SU-DHL-6 (cell line): ENCODE results near the gene SLC25A26.

Experiments used
- H2AFZ ChIP-seq: fragments of 200-600 bp; sonication (generic); 2 replicates; pipeline ENCODE4 v1.6.1; 2014; ENCODE audit warnings: low read depth, mild to moderate bottlenecking, moderate library complexity, mixed read lengths, antibody characterized with exemption, low read length; ENCODE audit not compliant: severe bottlenecking
- H3F3A ChIP-seq: fragments of 200-600 bp; shearing (Covaris generic); 2 replicates; pipeline ENCODE4 v1.6.0; 2016; ENCODE audit warnings: antibody characterized with exemption, mild to moderate bottlenecking; ENCODE audit not compliant: insufficient read depth
- H3K27ac ChIP-seq: fragments of 200-600 bp; sonication (generic); 2 replicates; pipeline ENCODE4 v1.5.1; 2016; ENCODE audit warnings: low read depth, mild to moderate bottlenecking, low read length, moderate library complexity, mixed read lengths
- H3K27me3 ChIP-seq: fragments of 200-600 bp; sonication (generic), shearing (Covaris generic); 2 replicates; pipeline ENCODE4 v1.6.0; 2014; ENCODE audit warnings: mild to moderate bottlenecking, low read length
- H3K36me3 ChIP-seq: fragments of 200-600 bp; sonication (generic); 2 replicates; pipeline ENCODE4 v1.6.1; 2014; ENCODE audit warnings: mild to moderate bottlenecking, low read length, mixed read lengths
- H3K4me2 ChIP-seq: fragments of 300-600, 200-600 bp; shearing (Covaris generic), sonication (generic); 2 replicates; pipeline ENCODE4 v1.6.0; 2014; ENCODE audit warnings: low read length, low read depth, mild to moderate bottlenecking; ENCODE audit not compliant: poor library complexity, severe bottlenecking
- H3K4me3 ChIP-seq: fragments of 200-600 bp; sonication (generic); 2 replicates; pipeline ENCODE4 v1.5.1; 2014; ENCODE audit warnings: antibody characterized with exemption, low read length, mild to moderate bottlenecking, mixed read lengths; ENCODE audit not compliant: insufficient read depth, poor library complexity, severe bottlenecking
- H3K79me2 ChIP-seq: fragments of 200-600 bp; sonication (generic); 2 replicates; pipeline ENCODE4 v1.6.1; 2014; ENCODE audit warnings: mild to moderate bottlenecking, low read length, moderate library complexity; ENCODE audit not compliant: insufficient read depth
- H3K9ac ChIP-seq: fragments of 200-600 bp; sonication (generic); 2 replicates; pipeline ENCODE4 v1.7.0; 2014; ENCODE audit warnings: mild to moderate bottlenecking, low read length
- H3K9me2 ChIP-seq: fragments of 200-600 bp; sonication (generic); replicated peaks from 2 replicates; pipeline ENCODE4 v1.6.1; 2014; ENCODE audit warnings: low read length; ENCODE audit not compliant: insufficient read depth
- H3K9me3 ChIP-seq: fragments of 200-600 bp; sonication (generic); 2 replicates; pipeline ENCODE4 v1.6.1; 2014; ENCODE audit warnings: low read length, mixed read lengths; ENCODE audit not compliant: insufficient read depth
- H4K20me1 ChIP-seq: fragments of 200-600 bp; sonication (generic); 2 replicates; pipeline ENCODE4 v1.6.1; 2014; ENCODE audit warnings: low read depth, mild to moderate bottlenecking, antibody characterized with exemption, low read length, moderate library complexity, mixed read lengths
- CTCF ChIP-seq: fragments of 200-600 bp; sonication (generic); IDR thresholded peaks from one replicate; pipeline ENCODE4 v1.5.1; 2017; ENCODE audit warnings: antibody characterized with exemption, mild to moderate bottlenecking, low read length, moderate library complexity; ENCODE audit not compliant: insufficient read depth, poor library complexity, severe bottlenecking
- EZH2phosphoT487 ChIP-seq: fragments of 200-600 bp; sonication (generic), shearing (Covaris generic); conservative IDR thresholded peaks from 2 replicates; pipeline ENCODE4 v1.6.1; 2018; ENCODE audit warnings: mild to moderate bottlenecking, antibody characterized with exemption, low read length, moderate library complexity, mixed read lengths

SLC25A26 gene

GRCh38 chr3:66405701-66406091 lies 184.9 kb downstream of the SLC25A26 start:
- H3K9me3 ChIP-seq = no peaks in the 10 kb centered on the region
- H3K4me3 ChIP-seq = no peak overlapping the region
- H2AFZ ChIP-seq = no peak overlapping the region
- no peaks in the 10 kb centered on the region for H3K9me2 ChIP-seq
- H3K36me3 ChIP-seq = no peaks in the 10 kb centered on the region
- H3K79me2 ChIP-seq = no peaks in the 10 kb centered on the region
- no peak overlapping the region for H3K27ac ChIP-seq
- no peak overlapping the region for H3K9ac ChIP-seq
- no peaks in the 10 kb centered on the region for H3K27me3 ChIP-seq
- no peaks in the 10 kb centered on the region for H3F3A ChIP-seq
- H4K20me1 ChIP-seq = no peaks in the 10 kb centered on the region
- TF ChIP-seq EZH2phosphoT487 (no peak), CTCF (no peak)
- H3K4me2 ChIP-seq = no peak overlapping the region

GRCh38 chr3:66406163-66406562 lies 185.4 kb downstream of the SLC25A26 start:
- Histone ChIP-seq H3K36me3 (no peaks in the 10 kb centered on the region), H3K79me2 (no peaks in the 10 kb centered on the region), H3K4me3 (no peak overlapping the region), H3K9ac (no peak overlapping the region), H3K9me2 (no peaks in the 10 kb centered on the region), H3K9me3 (no peaks in the 10 kb centered on the region), H3K4me2 (no peak overlapping the region), H2AFZ (no peak overlapping the region), H3F3A (no peaks in the 10 kb centered on the region), H4K20me1 (no peaks in the 10 kb centered on the region), H3K27ac (no peak overlapping the region), H3K27me3 (no peaks in the 10 kb centered on the region)
- TF ChIP-seq EZH2phosphoT487 (no peak), CTCF (no peak)

GRCh38 chr3:66406831-66407610 lies 186.2 kb downstream of the SLC25A26 start:
- Histone ChIP-seq H3K9ac (no peak overlapping the region), H3K36me3 (no peaks in the 10 kb centered on the region), H3K9me3 (no peaks in the 10 kb centered on the region), H3K4me3 (no peak overlapping the region), H4K20me1 (no peaks in the 10 kb centered on the region), H3K27me3 (no peaks in the 10 kb centered on the region), H3F3A (no peaks in the 10 kb centered on the region), H3K79me2 (no peaks in the 10 kb centered on the region), H3K9me2 (no peaks in the 10 kb centered on the region), H2AFZ (no peak overlapping the region), H3K4me2 (no peak overlapping the region), H3K27ac (no peak overlapping the region)
- TF ChIP-seq EZH2phosphoT487 = no peak
- no peak for TF ChIP-seq CTCF
